ENCODE data around the gene CBR3. TPM values are rescaled to one million over a fixed set of nuclear protein-coding genes. Genes with fewer than 3 reads are reported as not detected.

CBR3 gene
- total and polyA plus RNA-seq, 10 donors = 1.4 to 4.5 (median 2.9) TPM

- no peaks in the 10 kb centered on the region for H3K9me3 ChIP-seq
- no peak for DNase-seq
- TF ChIP-seq CTCF (IDR thresholded peaks at IDR 0.05 in 8 of 11, conservative IDR thresholded peaks at IDR 0.05 in 3 of 11) = no peak
- TF ChIP-seq POLR2A (IDR thresholded peaks at IDR 0.05) = peak in 1 of 3 donors; percentile 29
- peak in 1 of 3 donors; percentile 78 for TF ChIP-seq POLR2AphosphoS5 (IDR thresholded peaks at IDR 0.05)
- H3K36me3 ChIP-seq = no peaks in the 10 kb centered on the region
- H3K27ac ChIP-seq = peak overlapping the region; percentile 51 to 82 (median 76)
- intact Hi-C loops (cut with DNase I; ENCODE audit: low total_unique reads) = no loop called here
- H3K4me1 ChIP-seq = peaks cover 13 to 42% (median 25%) of the 10 kb centered on the region in 6 donors
- 41 to 52% (median 49%) methylated on average over 7 of the region's 7 CpGs for WGBS, 5 donors
- H3K4me3 ChIP-seq = peak overlapping the region in 1 of 8 donors; percentile 6
- H3K27me3 ChIP-seq (replicated peaks in 1 of 7) = no peaks in the 10 kb centered on the region
Measured at GRCh38 chr21:36149788-36150711, 15.2 kb downstream of the CBR3 start.

DNA sequence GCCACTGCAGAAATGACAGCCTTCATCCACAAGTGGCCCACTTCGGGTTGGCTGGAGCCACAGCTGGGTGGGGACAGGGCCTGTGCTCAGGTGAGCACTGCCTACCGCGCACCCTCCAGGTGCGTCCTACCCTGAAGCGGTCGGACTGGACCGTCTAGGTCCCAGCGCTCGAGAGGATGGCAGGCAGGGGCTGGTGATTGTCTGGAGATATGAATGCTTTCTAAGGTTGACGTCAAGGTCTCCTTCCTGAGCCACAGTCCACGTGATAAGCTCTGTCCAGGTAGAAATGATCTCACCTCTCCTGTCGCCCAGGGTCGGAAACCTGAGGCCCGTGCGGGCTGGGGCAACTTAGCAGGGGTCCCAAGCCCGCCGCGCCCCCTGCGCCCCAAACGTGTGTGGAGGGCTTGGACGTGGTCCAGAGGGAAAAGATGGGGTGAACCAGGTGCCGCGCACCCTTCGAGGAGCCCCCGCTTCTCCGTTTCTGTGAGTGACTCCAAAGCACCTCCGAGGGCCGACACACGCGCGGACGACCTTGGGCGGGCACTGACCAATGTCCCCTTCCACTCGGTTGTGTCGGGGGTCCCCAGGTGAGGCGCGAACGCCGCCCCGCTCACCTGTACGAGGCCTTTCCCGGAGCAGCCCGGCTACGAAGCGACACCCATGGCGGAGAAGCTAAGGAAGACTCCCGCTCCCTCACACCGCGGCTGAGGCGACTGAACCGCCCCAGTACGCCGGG lies 20.9 kb downstream of the CBR3 start:
- H3K4me3 ChIP-seq = peak overlapping the region; percentile 43 to 97 (median 60)
- no peaks in the 10 kb centered on the region for H3K27me3 ChIP-seq (replicated peaks in 1 of 7)
- 9 to 15% (median 11%) methylated on average over 15 to 53 of the region's 53 CpGs for WGBS, 5 donors
- peak overlapping the region; percentile 27 to 95 (median 78) for H3K27ac ChIP-seq
- peaks cover 3 to 54% (median 27%) of the 10 kb centered on the region in 6 donors for H3K4me1 ChIP-seq
- TF ChIP-seq POLR2A (IDR thresholded peaks at IDR 0.05) = peak in 2 of 3 donors; percentile 47 to 84
- TF ChIP-seq CTCF (IDR thresholded peaks at IDR 0.05 in 8 of 11, conservative IDR thresholded peaks at IDR 0.05 in 3 of 11) = peak in 1 of 11 experiments; percentile 7
- TF ChIP-seq POLR2AphosphoS5 (IDR thresholded peaks at IDR 0.05) = peak; percentile 91 to 94 (median 93)
- DNase-seq = peak; percentile 90
- no peaks in the 10 kb centered on the region for H3K9me3 ChIP-seq
- H3K36me3 ChIP-seq = no peaks in the 10 kb centered on the region
- intact Hi-C loops (cut with DNase I; ENCODE audit: low total_unique reads) = no loop called here

- Histone ChIP-seq H3K36me3 (no peaks in the 10 kb centered on the region), H3K4me3 (peak overlapping the region; percentile 75 to 97 (median 88)), H3K27ac (peak overlapping the region; percentile 73 to 96 (median 92)), H3K4me1 (peaks cover 0 to 57% (median 24%) of the 10 kb centered on the region in 6 donors), H3K9me3 (no peaks in the 10 kb centered on the region), H3K27me3 (replicated peaks in 1 of 7) (no peaks in the 10 kb centered on the region)
- 0 to 1% (median 1%) methylated on average over 16 to 43 of the region's 43 CpGs for WGBS, 5 donors
- intact Hi-C loops (cut with DNase I; ENCODE audit: low total_unique reads) = no loop called here
- TF ChIP-seq CTCF (IDR thresholded peaks at IDR 0.05 in 8 of 11, conservative IDR thresholded peaks at IDR 0.05 in 3 of 11) = peak in 1 of 11 experiments; percentile 27
- peak in 2 of 3 donors; percentile 41 to 87 for TF ChIP-seq POLR2AphosphoS5 (IDR thresholded peaks at IDR 0.05)
- TF ChIP-seq POLR2A (IDR thresholded peaks at IDR 0.05) = no peak
- peak; percentile 100 for DNase-seq
Measured at GRCh38 chr21:36156339-36156814, 21.5 kb downstream of the CBR3 start.

All from spleen (tissue), 11 donors.